Measurements from ENCODE around the gene UBQLN4.

UBQLN4 gene

DNA sequence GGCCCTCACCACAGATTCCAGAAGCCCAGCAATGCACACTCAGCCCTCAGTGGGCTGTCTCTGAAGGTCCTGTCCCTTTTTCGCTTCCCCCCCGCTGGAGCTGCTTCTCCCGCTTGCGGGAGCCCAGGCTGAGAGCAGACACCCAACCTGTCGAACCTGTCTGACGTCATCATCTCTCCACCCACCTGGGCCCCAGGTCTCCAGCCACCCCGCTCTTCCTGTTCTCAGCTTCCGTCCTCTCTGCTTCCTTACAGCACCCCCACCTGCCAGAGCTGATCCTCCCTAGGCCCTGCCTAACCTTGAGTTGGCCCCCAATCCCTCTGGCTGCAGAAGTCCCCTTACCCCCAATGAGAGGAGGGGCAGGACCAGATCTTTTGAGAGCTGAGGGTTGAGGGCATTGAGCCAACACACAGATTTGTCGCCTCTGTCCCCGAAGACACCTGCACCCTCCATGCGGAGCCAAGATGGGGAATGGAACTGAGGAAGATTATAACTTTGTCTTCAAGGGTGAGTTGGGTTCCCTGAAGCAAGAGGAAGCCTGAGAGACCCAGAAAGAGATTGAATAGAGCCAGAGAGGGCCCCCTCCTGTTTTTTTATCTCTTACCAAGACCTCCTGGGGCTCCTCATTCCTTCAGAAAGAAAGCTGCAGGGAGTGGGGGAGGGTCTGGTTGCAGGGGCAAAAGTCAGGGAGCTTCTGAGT is 7.5 kb upstream of the UBQLN4 start, which contains the start of gene RAB25:
TSS of gene RAB25 (plus strand) at position 224 of the 700 bp plus-strand sequence. CDS start at position 465, 241 bp downstream.
- Histone ChIP-seq H2AFZ (ENCODE audit: low read depth, low read length, severe bottlenecking) (no peak within 1 kb of the TSS), H3K4me3 (ENCODE audit: insufficient read depth, low read length, poor library complexity, severe bottlenecking) (no peak within 1 kb of the TSS), H3K79me2 (ENCODE audit: insufficient read depth, low read length) (no peaks in the 10 kb centered on the region), H3K9me2 (replicated peaks; ENCODE audit: insufficient read depth, low read length) (no peaks in the 10 kb centered on the region), H3K27me3 (ENCODE audit: low read length) (no peaks in the 10 kb centered on the region), H4K20me1 (ENCODE audit: low read depth, low read length) (no peaks in the 10 kb centered on the region), H3K4me2 (ENCODE audit: low read depth, low read length, poor library complexity, severe bottlenecking) (no peak within 1 kb of the TSS), H3F3A (ENCODE audit: insufficient read depth) (no peaks in the 10 kb centered on the region), H3K36me3 (ENCODE audit: low read length) (no peaks in the 10 kb centered on the region), H3K27ac (ENCODE audit: low read depth, low read length) (no peak within 1 kb of the TSS), H3K9me3 (ENCODE audit: insufficient read depth, low read length) (no peaks in the 10 kb centered on the region), H3K9ac (ENCODE audit: low read length) (no peak within 1 kb of the TSS)
- TF ChIP-seq CTCF (IDR thresholded peaks at IDR 0.05; ENCODE audit: insufficient read depth, low read length, poor library complexity, severe bottlenecking), result no peak
- no peak for TF ChIP-seq EZH2phosphoT487 (conservative IDR thresholded peaks at IDR 0.05; ENCODE audit: low read length)

DNA sequence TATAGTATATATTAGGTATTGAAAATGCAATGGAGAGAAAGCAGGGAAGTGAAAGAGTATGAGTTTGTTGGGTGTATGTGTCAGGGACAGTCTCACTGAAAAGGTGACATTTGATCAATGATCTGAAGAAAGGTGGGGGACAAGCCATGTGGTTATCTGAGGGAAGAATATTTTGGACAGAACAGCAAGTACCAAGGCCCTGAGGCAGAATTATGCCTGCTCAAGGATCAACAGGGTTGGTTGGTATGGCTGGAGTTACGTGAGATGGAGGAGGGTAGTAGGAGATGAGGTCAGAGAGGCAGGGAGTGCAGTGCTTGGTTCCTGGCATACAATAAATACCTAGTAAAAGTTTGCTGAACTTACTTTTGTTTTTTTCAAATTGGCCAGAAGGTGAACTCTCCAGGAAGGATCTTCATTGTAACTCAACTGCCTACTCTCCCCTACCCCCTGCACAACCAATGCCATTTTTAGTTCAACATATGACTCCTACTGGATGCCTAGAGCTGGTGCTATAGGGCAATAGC is 2.8 kb upstream of the UBQLN4 start:
- no peak overlapping the region for H3K4me3 ChIP-seq (ENCODE audit: insufficient read depth, low read length, poor library complexity, severe bottlenecking)
- no peaks in the 10 kb centered on the region for H4K20me1 ChIP-seq (ENCODE audit: low read depth, low read length)
- peaks cover 13% of the 10 kb centered on the region for H3K79me2 ChIP-seq (ENCODE audit: insufficient read depth, low read length)
- H3K27ac ChIP-seq (ENCODE audit: low read depth, low read length), result no peak overlapping the region
- no peaks in the 10 kb centered on the region for H3K9me3 ChIP-seq (ENCODE audit: insufficient read depth, low read length)
- no peaks in the 10 kb centered on the region for H3K36me3 ChIP-seq (ENCODE audit: low read length)
- H3F3A ChIP-seq (ENCODE audit: insufficient read depth), result peaks cover 10% of the 10 kb centered on the region
- H3K4me2 ChIP-seq (ENCODE audit: low read depth, low read length, poor library complexity, severe bottlenecking), result no peak overlapping the region
- H2AFZ ChIP-seq (ENCODE audit: low read depth, low read length, severe bottlenecking), result no peak overlapping the region
- no peak for TF ChIP-seq CTCF (IDR thresholded peaks at IDR 0.05; ENCODE audit: insufficient read depth, low read length, poor library complexity, severe bottlenecking)
- no peak for TF ChIP-seq EZH2phosphoT487 (conservative IDR thresholded peaks at IDR 0.05; ENCODE audit: low read length)
- H3K9me2 ChIP-seq (replicated peaks; ENCODE audit: insufficient read depth, low read length), result no peaks in the 10 kb centered on the region
- no peaks in the 10 kb centered on the region for H3K27me3 ChIP-seq (ENCODE audit: low read length)
- H3K9ac ChIP-seq (ENCODE audit: low read length), result no peak overlapping the region

DNA sequence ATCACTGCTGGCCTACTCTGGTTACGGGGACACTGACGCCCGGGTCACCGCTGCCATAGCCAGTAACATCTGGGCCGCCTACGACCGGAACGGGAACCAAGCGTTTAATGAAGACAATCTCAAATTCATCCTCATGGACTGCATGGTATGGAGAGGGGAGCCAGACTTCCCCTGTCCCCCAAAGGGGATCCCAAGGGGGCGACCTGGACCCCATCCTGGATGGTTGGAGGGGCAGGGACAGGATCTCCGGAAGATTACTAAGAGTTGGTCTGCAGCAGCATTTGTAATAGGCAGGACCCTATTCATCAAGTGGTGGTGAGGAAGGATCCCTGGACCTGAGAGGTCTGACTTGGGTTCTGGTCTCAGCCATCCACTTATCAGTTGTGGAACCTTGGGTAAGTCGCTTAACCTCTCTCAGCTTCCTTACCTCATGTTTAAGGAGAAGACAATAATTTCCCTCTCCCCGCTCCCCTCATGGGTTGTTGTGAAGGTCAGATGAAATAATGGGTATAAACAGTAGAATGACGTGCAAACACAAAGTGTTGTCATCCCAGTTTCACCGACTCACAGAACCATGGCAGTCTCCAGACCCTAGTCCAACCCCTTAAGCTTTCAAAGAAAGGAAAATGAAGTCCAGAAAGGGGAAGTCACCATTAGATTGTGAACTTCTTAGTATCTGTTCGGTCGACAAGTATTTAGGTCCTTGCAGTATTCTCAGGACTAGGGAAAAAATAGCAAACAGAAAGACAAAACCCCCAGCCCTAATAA is 1.9 kb upstream of the UBQLN4 start:
- peaks cover 13% of the 10 kb centered on the region for H3K79me2 ChIP-seq (ENCODE audit: insufficient read depth, low read length)
- H3K4me2 ChIP-seq (ENCODE audit: low read depth, low read length, poor library complexity, severe bottlenecking), result peak overlapping the region; percentile 98
- no peaks in the 10 kb centered on the region for H3K9me2 ChIP-seq (replicated peaks; ENCODE audit: insufficient read depth, low read length)
- peak overlapping the region; percentile 84 for H3K4me3 ChIP-seq (ENCODE audit: insufficient read depth, low read length, poor library complexity, severe bottlenecking)
- H3K9ac ChIP-seq (ENCODE audit: low read length), result peak overlapping the region; percentile 91
- no peaks in the 10 kb centered on the region for H4K20me1 ChIP-seq (ENCODE audit: low read depth, low read length)
- no peaks in the 10 kb centered on the region for H3K36me3 ChIP-seq (ENCODE audit: low read length)
- peak overlapping the region; percentile 81 for H2AFZ ChIP-seq (ENCODE audit: low read depth, low read length, severe bottlenecking)
- H3F3A ChIP-seq (ENCODE audit: insufficient read depth), result peaks cover 10% of the 10 kb centered on the region
- no peak overlapping the region for H3K27ac ChIP-seq (ENCODE audit: low read depth, low read length)
- no peaks in the 10 kb centered on the region for H3K9me3 ChIP-seq (ENCODE audit: insufficient read depth, low read length)
- TF ChIP-seq EZH2phosphoT487 (conservative IDR thresholded peaks at IDR 0.05; ENCODE audit: low read length), result no peak
- no peak for TF ChIP-seq CTCF (IDR thresholded peaks at IDR 0.05; ENCODE audit: insufficient read depth, low read length, poor library complexity, severe bottlenecking)
- H3K27me3 ChIP-seq (ENCODE audit: low read length), result no peaks in the 10 kb centered on the region
